ENCODE measurements around the gene LSM2.

The LSM2 gene

GRCh38 chr6:31750411-31751022 lies 56.2 kb downstream of the LSM2 start:
- DNase-seq = no peak

DNA sequence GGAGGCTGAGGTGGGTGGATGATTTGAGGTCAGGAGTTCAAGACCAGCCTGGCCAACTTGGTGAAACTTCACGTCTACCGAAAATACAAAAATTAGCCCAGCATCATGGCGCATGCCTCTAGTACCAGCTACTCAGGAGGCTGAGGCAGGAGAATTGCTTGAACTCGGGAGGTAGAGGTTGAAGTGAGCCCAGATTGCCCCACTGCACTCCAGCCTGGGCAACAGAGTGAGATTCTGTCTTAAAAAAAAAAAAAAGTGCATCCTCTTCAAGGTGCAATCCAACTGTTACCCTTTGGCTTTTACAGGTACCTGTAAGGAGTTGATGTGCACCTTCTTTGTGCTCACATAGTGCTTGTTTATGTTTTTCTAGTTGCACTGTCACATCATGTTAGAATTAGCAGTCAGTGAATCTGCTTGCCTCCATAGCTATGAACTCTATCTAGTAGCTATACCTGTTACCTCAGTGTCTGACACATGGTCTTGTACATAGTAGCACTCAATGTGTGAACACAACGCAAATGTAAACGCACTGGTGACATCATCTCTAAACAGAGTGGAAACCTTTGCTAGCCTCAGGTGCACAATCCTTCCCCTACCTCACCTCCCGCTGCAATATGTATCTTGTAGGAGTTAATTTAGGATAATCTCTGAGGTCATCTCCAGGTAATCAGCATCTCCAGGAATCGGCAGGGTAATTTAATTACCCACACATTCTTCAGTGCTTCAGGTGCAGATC lies 57.3 kb downstream of the LSM2 start:
- no peak for DNase-seq
